GM19455 (cell line): ENCODE measurements around the gene ING4.
"Not testable (repeated sequence)": the region's sequence is repeated elsewhere in the genome, so short reads cannot be mapped to it uniquely, and the experiment has no call there.

ENCODE experiments used
- ATAC-seq: cut with Tn5 transposase; IDR thresholded peaks from one replicate; pipeline ENCODE4 v1.9.1; 2021; ENCODE audit not compliant: unreplicated experiment

The ING4 gene

GRCh38 chr12:6662906-6663742 is at the start of gene ING4:
Gene ING4 (minus strand): TSS chr12:6663119. CDS start chr12:6663101, 18 bp downstream.
- peak; percentile 95 for ATAC-seq

GRCh38 chr12:6708960-6709394 is 46.1 kb upstream of the ING4 start:
- ATAC-seq = no peak

GRCh38 chr12:6708351-6708750 is 45.4 kb upstream of the ING4 start:
- ATAC-seq = not testable (repeated sequence)

- no peak for ATAC-seq
Observed at GRCh38 chr12:6703631-6704030, 40.7 kb upstream of the ING4 start.

GRCh38 chr12:6701078-6701768 is 38.3 kb upstream of the ING4 start:
- no peak for ATAC-seq

GRCh38 chr12:6700646-6701051 is 37.7 kb upstream of the ING4 start, which contains the start of gene PIANP:
Gene PIANP (minus strand): TSS chr12:6700815. CDS start chr12:6698061, 2,754 bp downstream.
- no peak for ATAC-seq

- no peak for ATAC-seq
Observed at GRCh38 chr12:6699989-6700645, 37.2 kb upstream of the ING4 start.

GRCh38 chr12:6699259-6699988 is 36.5 kb upstream of the ING4 start:
- ATAC-seq = no peak

GRCh38 chr12:6698352-6699046 is 35.6 kb upstream of the ING4 start:
- ATAC-seq = no peak

- ATAC-seq = no peak
Observed at GRCh38 chr12:6697584-6698351, 34.8 kb upstream of the ING4 start.

- ATAC-seq = no peak
Observed at GRCh38 chr12:6696690-6697583, 34.0 kb upstream of the ING4 start.

- ATAC-seq = no peak
Observed at GRCh38 chr12:6695313-6696045, 32.6 kb upstream of the ING4 start.

GRCh38 chr12:6694701-6695100 is 31.8 kb upstream of the ING4 start:
- ATAC-seq = no peak

- ATAC-seq = no peak
Observed at GRCh38 chr12:6693832-6694355, 31.0 kb upstream of the ING4 start.

- ATAC-seq = no peak
Observed at GRCh38 chr12:6692888-6693287, 30.0 kb upstream of the ING4 start.

GRCh38 chr12:6691473-6691872 is 28.6 kb upstream of the ING4 start:
- ATAC-seq = no peak

- ATAC-seq = peak; percentile 84
Observed at GRCh38 chr12:6688999-6689882, 26.3 kb upstream of the ING4 start, which contains the start of gene ZNF384. Gene ZNF384 (minus strand): TSS chr12:6689375. CDS start chr12:6679520, 9,855 bp downstream.
